ENCODE results near the gene DUS2.
A peak's percentile ranks its signal among the peaks of the same experiment; 100 is the strongest.

Gene DUS2

DNA sequence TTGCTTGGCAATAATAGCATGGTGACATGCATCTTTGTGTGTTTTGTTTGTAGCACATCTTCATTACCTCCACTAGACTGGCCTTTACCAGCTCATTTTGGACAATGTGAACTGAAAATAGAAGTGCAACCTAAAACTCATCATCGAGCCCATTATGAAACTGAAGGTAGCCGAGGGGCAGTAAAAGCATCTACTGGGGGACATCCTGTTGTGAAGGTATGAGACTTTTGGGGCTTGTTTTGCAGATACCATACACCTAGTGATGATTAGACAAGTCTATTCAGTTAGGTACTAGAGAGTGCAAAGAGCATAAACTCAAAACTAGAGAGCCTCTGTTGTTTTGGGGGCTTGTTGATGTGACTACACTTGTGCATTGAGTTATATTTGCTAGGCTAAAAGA, 103.3 kb downstream of the DUS2 start:
- no peak for DNase-seq (ENCODE audit: low read depth)

DNA sequence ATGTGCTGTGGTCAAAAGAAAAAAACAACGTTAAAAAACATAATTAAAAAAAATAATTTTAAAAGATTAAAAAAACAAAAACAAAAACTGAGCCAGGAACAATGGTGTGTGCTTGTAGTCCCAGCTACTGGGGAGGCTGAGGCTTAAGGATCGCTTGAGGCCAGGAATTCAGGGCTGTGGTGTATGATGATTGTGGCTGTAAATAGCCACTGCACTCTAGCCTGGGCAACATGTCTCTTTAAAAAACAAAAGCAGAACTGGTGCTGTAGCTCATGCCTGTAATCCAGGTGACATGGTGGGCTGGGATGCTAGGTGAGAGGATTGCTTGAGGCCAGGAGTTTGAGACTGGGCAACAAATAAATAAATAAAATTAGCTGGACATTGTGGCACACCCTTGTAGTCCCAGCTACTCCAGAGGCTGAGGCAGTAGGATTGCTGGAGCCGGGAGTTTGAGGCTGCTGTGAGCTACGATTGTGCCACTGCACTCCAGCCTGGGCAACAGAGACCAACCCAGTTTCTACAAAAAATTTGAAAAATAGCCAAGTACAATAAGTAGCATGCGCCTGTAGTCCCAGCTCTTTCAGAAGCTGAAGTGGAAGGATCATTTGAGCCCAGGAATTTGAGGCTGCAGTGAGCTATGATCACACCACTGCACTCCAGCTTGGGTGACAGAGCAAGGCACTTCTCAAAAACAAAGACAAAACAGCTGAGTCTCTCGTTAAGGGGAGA, 105.7 kb downstream of the DUS2 start:
- DNase-seq (ENCODE audit: low read depth), result peak; percentile 44
